Right atrium auricular region (tissue), 2 donors: ENCODE results near the gene CAD. TPM values are rescaled to one million over a fixed set of nuclear protein-coding genes. Genes with fewer than 3 reads are reported as not detected.

Experiments used
- DNase-seq: peaks from one replicate; pipeline ENCODE4 v3.0.0-alpha.2; 2019; ENCODE audit warnings: low spot score
- H3K27ac ChIP-seq, 2 donors: fragments of 200-600 bp; sonication (generic); 1 replicate in 1 of 2; 2 replicates in 1 of 2; pipeline ENCODE4 v1.5.1; 2016 to 2019
- H3K27me3 ChIP-seq, 2 donors: fragments of 200-600 bp; sonication (generic); one replicate each; pipeline versions ENCODE4 v1.5.1 to v1.6.0; 2017 to 2019
- H3K36me3 ChIP-seq: fragments of 200-600 bp; sonication (generic); one replicate; pipeline ENCODE4 v1.5.1; 2016
- H3K4me1 ChIP-seq, 2 donors: fragments of 200-600 bp; sonication (generic); one replicate each; pipeline versions ENCODE4 v1.5.1 to v1.6.0; 2017 to 2019
- H3K4me3 ChIP-seq, 2 donors: fragments of 200-600 bp; sonication (generic); 1 replicate in 1 of 2; 2 replicates in 1 of 2; pipeline ENCODE4 v1.5.1; 2017 to 2019; ENCODE audit warnings: mild to moderate bottlenecking in 1 of 2, moderate library complexity in 1 of 2
- H3K9me3 ChIP-seq, 2 donors: fragments of 200-600 bp; sonication (generic); one replicate each; pipeline ENCODE4 v1.5.1; 2019
- total RNA-seq, 2 donors: library from RNA; depleted of rRNA; stranded (reverse); fragments of >200 nt; gene quantifications; one replicate each; pipeline ENCODE4 v1.1.0, GENCODE V29; 2016
- TF ChIP-seq, protein P1 (sequence below), 2 donors: fragments of 200-600 bp; sonication (generic); IDR thresholded peaks; one replicate each; pipeline ENCODE4 v1.5.1; 2019; ENCODE audit warnings: antibody characterized with exemption in 2 of 2

Gene CAD
- total RNA-seq, 2 donors from 2014 or later: 4.8 to 13.2 TPM

DNA sequence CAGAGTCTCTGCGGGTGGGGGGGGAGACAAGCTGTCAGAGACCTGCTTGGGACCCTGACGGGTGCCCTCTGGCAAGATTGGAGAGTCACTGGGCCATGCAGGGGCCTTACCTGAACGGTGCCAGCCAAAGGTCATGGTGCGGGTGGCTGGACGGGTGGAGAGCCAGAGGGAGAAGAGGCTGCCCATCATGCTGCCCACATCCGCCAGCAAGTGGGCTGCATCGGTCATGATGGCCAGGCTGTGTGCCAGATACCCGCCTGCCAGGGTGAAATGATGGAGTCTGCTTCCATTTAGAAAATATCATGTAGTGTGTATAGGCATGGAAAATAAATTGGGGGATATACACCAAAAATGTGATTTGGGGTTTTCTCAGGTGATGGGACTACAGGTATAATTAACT, 40.9 kb downstream of the CAD start:
- no peak overlapping the region for H3K27ac ChIP-seq
- H3K4me1 ChIP-seq: peaks cover 0 to 19% of the 10 kb centered on the region in 2 donors
- TF ChIP-seq, protein P1, sequence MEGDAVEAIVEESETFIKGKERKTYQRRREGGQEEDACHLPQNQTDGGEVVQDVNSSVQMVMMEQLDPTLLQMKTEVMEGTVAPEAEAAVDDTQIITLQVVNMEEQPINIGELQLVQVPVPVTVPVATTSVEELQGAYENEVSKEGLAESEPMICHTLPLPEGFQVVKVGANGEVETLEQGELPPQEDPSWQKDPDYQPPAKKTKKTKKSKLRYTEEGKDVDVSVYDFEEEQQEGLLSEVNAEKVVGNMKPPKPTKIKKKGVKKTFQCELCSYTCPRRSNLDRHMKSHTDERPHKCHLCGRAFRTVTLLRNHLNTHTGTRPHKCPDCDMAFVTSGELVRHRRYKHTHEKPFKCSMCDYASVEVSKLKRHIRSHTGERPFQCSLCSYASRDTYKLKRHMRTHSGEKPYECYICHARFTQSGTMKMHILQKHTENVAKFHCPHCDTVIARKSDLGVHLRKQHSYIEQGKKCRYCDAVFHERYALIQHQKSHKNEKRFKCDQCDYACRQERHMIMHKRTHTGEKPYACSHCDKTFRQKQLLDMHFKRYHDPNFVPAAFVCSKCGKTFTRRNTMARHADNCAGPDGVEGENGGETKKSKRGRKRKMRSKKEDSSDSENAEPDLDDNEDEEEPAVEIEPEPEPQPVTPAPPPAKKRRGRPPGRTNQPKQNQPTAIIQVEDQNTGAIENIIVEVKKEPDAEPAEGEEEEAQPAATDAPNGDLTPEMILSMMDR (IDR thresholded peaks at IDR 0.05): no peak
- H3K27me3 ChIP-seq: peaks cover 0 to 12% of the 10 kb centered on the region in 2 donors
- H3K36me3 ChIP-seq: no peaks in the 10 kb centered on the region
- no peaks in the 10 kb centered on the region for H3K9me3 ChIP-seq
- H3K4me3 ChIP-seq: no peak overlapping the region
- no peak for DNase-seq

DNA sequence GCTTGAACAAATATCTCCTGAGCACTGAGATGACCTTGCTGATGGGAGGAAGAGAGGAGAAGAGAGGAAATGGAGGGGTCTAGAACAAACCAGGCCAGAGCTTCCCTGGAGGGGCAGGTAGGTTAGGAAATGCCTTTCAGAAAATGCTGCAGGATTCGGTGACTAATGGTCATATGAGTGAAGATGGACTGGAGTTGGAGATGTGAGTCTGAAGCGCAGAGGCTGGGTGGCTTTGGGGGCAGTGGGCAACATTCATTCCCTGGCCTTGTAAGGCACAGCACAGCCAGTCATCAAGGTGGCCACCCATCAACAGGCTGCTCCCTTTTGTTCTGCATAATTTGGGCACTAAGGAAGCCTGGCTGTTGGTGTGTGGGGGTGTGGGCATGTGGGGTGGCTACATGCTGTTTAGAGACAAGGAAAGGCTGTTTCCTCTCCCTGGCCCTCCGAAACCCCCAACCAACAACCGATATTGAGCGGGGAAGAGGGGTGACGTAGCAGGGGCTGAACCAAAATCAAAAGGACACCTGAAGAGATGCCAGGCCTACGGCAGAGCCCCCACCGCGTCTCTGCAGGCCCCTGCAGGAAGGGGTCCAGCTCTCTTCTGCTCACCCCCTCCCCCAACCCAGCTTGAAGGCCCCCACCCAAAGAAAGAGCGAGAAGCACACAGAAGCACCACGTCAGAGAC, 44.2 kb downstream of the CAD start:
- no peak overlapping the region for H3K27ac ChIP-seq
- peaks cover 0 to 18% of the 10 kb centered on the region in 2 donors for H3K27me3 ChIP-seq
- H3K9me3 ChIP-seq: no peaks in the 10 kb centered on the region
- TF ChIP-seq, protein P1 (IDR thresholded peaks at IDR 0.05): no peak
- peaks cover 0 to 44% of the 10 kb centered on the region in 2 donors for H3K4me1 ChIP-seq
- DNase-seq: no peak
- peak overlapping the region in 1 of 2 donors; percentile 57 for H3K4me3 ChIP-seq
- no peaks in the 10 kb centered on the region for H3K36me3 ChIP-seq

DNA sequence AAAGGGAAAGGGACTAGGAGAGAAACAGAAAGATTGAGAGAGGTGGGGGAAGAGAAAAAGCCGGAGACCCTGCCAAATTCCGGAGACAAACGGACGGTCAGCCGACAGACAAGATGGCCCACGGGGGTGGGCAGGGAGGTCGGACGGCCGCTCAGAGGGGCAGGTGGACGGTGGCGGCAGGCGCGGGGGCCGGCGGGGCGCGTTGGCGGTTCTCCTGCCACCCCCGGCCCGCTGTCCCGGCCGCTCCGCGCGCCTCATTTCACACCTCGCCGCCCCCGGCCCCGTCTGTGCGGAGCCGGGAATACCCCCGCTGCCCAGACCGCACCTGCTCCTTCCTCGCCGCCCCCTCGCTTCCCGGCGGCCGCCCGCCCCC, 44.7 kb downstream of the CAD start:
- Histone ChIP-seq H3K9me3 (no peaks in the 10 kb centered on the region), H3K4me3 (peak overlapping the region; percentile 52 to 57), H3K36me3 (no peaks in the 10 kb centered on the region), H3K27me3 (peaks cover 0 to 18% of the 10 kb centered on the region in 2 donors), H3K4me1 (peaks cover 0 to 44% of the 10 kb centered on the region in 2 donors), H3K27ac (no peak overlapping the region)
- no peak for DNase-seq
- TF ChIP-seq, protein P1 (IDR thresholded peaks at IDR 0.05): no peak

DNA sequence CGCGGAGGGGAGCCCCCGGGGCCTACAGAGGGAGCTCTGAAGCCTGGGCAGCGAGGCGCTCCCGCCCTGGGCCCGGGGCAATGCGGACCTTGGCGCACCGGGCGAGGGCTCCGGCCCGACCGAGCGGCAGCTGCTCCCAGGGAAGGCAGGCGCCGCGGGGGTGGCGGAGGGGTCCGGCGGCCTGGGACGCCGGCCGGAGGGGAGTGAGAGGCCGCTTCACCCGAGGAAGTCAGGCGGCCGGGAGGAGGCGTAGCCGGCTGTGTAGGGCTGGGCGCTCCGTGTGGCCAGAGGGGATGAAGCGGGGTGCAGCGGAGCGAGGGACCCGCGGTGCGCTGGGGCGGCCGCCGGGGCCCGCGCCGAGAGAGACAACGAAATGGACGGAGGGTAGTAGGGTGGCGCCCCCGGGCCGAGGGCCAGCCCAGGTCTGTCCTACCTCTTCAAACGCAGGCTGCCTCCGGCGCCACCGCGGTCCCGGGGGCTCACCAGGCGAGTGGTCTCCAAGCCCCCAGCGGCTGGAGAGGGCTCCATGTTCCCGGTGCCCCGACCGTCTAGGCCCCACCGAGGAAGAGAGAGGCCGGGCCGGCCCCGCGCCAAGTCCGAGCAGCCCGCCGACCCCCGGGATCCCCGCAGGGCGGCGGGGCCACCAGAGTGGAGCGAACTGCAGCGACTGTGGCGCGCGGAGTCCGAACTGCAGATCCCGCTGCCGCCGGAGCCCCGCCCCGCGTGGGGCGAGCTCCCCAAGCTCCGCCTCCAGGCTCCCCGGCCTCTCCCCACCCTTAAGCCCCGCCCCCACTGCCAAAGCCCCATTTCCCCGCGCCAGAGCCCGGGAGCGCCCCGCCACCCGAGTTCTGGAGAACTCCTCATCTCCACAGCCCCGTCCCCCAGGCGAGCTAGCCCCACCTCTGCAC, 45.5 kb downstream of the CAD start, which contains the start of gene SLC30A3:
Gene SLC30A3, minus strand, starts transcription at position 669 of the 908 bp plus-strand sequence. Its CDS starts 141 bp downstream, at position 528.
- no peaks in the 10 kb centered on the region for H3K36me3 ChIP-seq
- peak within 1 kb of the TSS; percentile 52 to 57 for H3K4me3 ChIP-seq
- peaks cover 0 to 44% of the 10 kb centered on the region in 2 donors for H3K4me1 ChIP-seq
- no peaks in the 10 kb centered on the region for H3K9me3 ChIP-seq
- DNase-seq: no peak
- TF ChIP-seq, protein P1 (IDR thresholded peaks at IDR 0.05): peak in 1 of 2 donors; percentile 14
- peaks cover 0 to 18% of the 10 kb centered on the region in 2 donors for H3K27me3 ChIP-seq
- peak within 1 kb of the TSS; percentile 6 to 72 for H3K27ac ChIP-seq

DNA sequence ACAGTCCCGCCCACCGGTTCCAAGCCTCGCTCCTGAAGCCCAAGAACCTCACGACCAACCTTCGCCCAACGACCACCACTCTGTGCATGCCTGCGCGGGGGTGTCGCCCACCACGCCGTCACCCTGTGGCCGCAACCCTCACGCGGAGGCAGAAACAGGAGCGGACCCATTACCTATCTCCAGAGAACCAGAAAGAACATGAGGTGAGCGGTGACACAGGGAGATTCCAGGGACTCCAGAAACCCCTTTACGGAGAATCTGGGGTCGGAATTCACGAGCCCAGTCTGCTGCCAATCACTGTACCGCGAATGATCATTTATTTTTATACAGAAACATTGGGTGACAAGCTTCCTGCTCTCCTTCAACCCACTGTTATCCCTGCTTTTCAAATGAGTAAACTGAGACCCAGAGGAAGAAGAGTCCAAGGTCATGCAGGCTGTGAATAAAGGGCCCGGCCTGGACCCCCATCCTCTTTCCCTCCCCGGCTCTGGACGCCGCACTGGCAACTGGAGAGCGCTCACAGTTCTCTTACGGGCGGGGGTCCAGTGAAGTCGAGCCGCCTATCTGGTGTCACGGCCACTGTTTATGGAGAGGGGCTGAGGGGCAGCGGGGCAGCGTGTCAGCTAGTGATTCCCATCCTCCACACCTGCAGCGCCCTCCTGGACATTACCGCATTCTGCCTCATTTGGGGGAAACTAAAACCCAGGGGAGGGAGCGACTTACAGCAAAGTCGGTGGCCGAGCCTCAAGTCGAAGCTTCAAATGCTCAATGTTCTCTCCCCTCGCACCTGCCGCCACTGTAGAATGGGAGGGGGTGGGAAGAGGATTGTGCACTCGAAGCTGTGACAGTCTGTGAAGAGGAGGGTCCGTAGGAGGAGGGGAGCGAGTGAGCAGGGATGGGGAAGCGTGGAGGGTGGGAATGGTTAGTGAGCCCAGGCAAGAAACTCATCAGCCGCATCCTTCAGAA, 46.4 kb downstream of the CAD start:
- peaks cover 0 to 18% of the 10 kb centered on the region in 2 donors for H3K27me3 ChIP-seq
- TF ChIP-seq, protein P1 (IDR thresholded peaks at IDR 0.05): no peak
- no peaks in the 10 kb centered on the region for H3K36me3 ChIP-seq
- peaks cover 0 to 44% of the 10 kb centered on the region in 2 donors for H3K4me1 ChIP-seq
- no peaks in the 10 kb centered on the region for H3K9me3 ChIP-seq
- H3K27ac ChIP-seq: peak overlapping the region; percentile 6 to 72
- no peak for DNase-seq
- H3K4me3 ChIP-seq: peak overlapping the region; percentile 52 to 57
